ENCODE measurements around the gene PHLPP1.
A peak's percentile ranks its signal among the peaks of the same experiment; 100 is the strongest.

The PHLPP1 gene

GRCh38 chr18:62788111-62788510 is 72.8 kb downstream of the PHLPP1 start (continued):
- no peak for TF ChIP-seq TSHZ2 (CRISPR knock-in tag; IDR thresholded peaks at IDR 0.05)

- 0 out of 3 replicates have a peak, but pooled peaks have one; percentile 15 for ATAC-seq
- TF ChIP-seq TOX (CRISPR knock-in tag; IDR thresholded peaks at IDR 0.05; ENCODE audit: borderline replicate concordance) (no peak), ZNF70 (CRISPR knock-in tag; IDR thresholded peaks at IDR 0.05) (no peak), ZNF8 (CRISPR knock-in tag; IDR thresholded peaks at IDR 0.05) (no peak), POU6F1 (CRISPR knock-in tag; IDR thresholded peaks at IDR 0.05; ENCODE audit: borderline replicate concordance, low read depth) (no peak)
Measured at GRCh38 chr18:62788876-62789275, 73.5 kb downstream of the PHLPP1 start.

GRCh38 chr18:62790871-62791772 is 75.8 kb downstream of the PHLPP1 start:
- peak; percentile 64; the same call in 2 of the 3 replicates for ATAC-seq
- no peak for TF ChIP-seq BACH2 (CRISPR knock-in tag; IDR thresholded peaks at IDR 0.05; ENCODE audit: borderline replicate concordance)
- no peak for TF ChIP-seq POU6F1 (CRISPR knock-in tag; IDR thresholded peaks at IDR 0.05; ENCODE audit: borderline replicate concordance, low read depth)
- TF ChIP-seq ZFP3 (CRISPR knock-in tag; IDR thresholded peaks at IDR 0.05) = no peak
- 0 out of 2 replicates have a peak, but pooled peaks have one; percentile 14 for TF ChIP-seq ISL1 (CRISPR knock-in tag; IDR thresholded peaks at IDR 0.05)
- no peak for TF ChIP-seq TOX (CRISPR knock-in tag; IDR thresholded peaks at IDR 0.05; ENCODE audit: borderline replicate concordance)
- TF ChIP-seq RARB (CRISPR knock-in tag; IDR thresholded peaks at IDR 0.05) = no peak

- ATAC-seq = no peak
Measured at GRCh38 chr18:62792016-62792415, 76.7 kb downstream of the PHLPP1 start.

GRCh38 chr18:62795813-62796212 is 80.5 kb downstream of the PHLPP1 start:
- ATAC-seq = no peak
- TF ChIP-seq CSDC2 (CRISPR knock-in tag; IDR thresholded peaks at IDR 0.05) (no peak), PATZ1 (CRISPR knock-in tag; IDR thresholded peaks at IDR 0.05; ENCODE audit: borderline replicate concordance) (no peak), SNAI2 (CRISPR knock-in tag; IDR thresholded peaks at IDR 0.05) (no peak)

More at GRCh38 chr18:62792016-62792415, 76.7 kb downstream of the PHLPP1 start:
- no peak for TF ChIP-seq ZNF70 (CRISPR knock-in tag; IDR thresholded peaks at IDR 0.05)

- ATAC-seq = no peak
- no peak for TF ChIP-seq ZNF565 (CRISPR knock-in tag; conservative IDR thresholded peaks at IDR 0.05; ENCODE audit: low read depth)
- TF ChIP-seq CSDC2 (CRISPR knock-in tag; IDR thresholded peaks at IDR 0.05) = no peak
- TF ChIP-seq ZNF8 (CRISPR knock-in tag; IDR thresholded peaks at IDR 0.05) = no peak
- no peak for TF ChIP-seq ZFP3 (CRISPR knock-in tag; IDR thresholded peaks at IDR 0.05)
- TF ChIP-seq ZFP30 (CRISPR knock-in tag; IDR thresholded peaks at IDR 0.05) = no peak
- TF ChIP-seq CSRNP3 (CRISPR knock-in tag; IDR thresholded peaks at IDR 0.05) = no peak
- no peak for TF ChIP-seq PPARA (CRISPR knock-in tag; IDR thresholded peaks at IDR 0.05; ENCODE audit: borderline replicate concordance)
- TF ChIP-seq ESRRG (CRISPR knock-in tag; IDR thresholded peaks at IDR 0.05) = no peak
- no peak for TF ChIP-seq ARNTL (CRISPR knock-in tag; IDR thresholded peaks at IDR 0.05; ENCODE audit: borderline replicate concordance, low read depth)
- no peak for TF ChIP-seq ZC3H10 (CRISPR knock-in tag; IDR thresholded peaks at IDR 0.05)
- TF ChIP-seq SNAI2 (CRISPR knock-in tag; IDR thresholded peaks at IDR 0.05) = no peak
- no peak for TF ChIP-seq ZNF70 (CRISPR knock-in tag; IDR thresholded peaks at IDR 0.05)
- TF ChIP-seq RARB (CRISPR knock-in tag; IDR thresholded peaks at IDR 0.05) = no peak
- TF ChIP-seq ISL1 (CRISPR knock-in tag; IDR thresholded peaks at IDR 0.05) = no peak
- TF ChIP-seq PATZ1 (CRISPR knock-in tag; IDR thresholded peaks at IDR 0.05; ENCODE audit: borderline replicate concordance) = no peak
Measured at GRCh38 chr18:62796216-62796621, 80.9 kb downstream of the PHLPP1 start.

Measured in SK-N-SH treated with all-trans-retinoic acid at 6 μM for 48 hours (cell line).